ENCODE data around the gene KRT80.

GRCh38 chr12:52132754-52133161 lies 59.1 kb downstream of the KRT80 start:
- TF ChIP-seq CTCF (IDR thresholded peaks at IDR 0.05) (no peak), POLR2A (IDR thresholded peaks at IDR 0.05) (no peak)
